Activated T-helper 1 cell treated with anti-CD3 and anti-CD28 coated beads, Interleukin-12 subunit alpha, Interleukin-12 subunit beta, Interleukin-2, Interleukin-4 antibody, amounts not matched to agents 30 ng/mL and 10 ng/mL and 1 ng/mL, durations not matched to agents 14 hours and 24 hours and 36 hours (primary cell): ENCODE measurements around the gene VWA7. TPM values are rescaled to one million over a fixed set of nuclear protein-coding genes. Genes with fewer than 3 reads are reported as not detected.
A peak's percentile ranks its signal among the peaks of the same experiment; 100 is the strongest.

Source experiments
- DNase-seq: peaks from one replicate; pipeline ENCODE4 v3.0.0; 2021; ENCODE audit warnings: low spot score
- H3K27ac Mint-ChIP-seq: one replicate; pipeline ENCODE4 v1.8.0; 2021; ENCODE audit warnings: mild to moderate bottlenecking, mixed read lengths
- H3K27me3 Mint-ChIP-seq: one replicate; pipeline ENCODE4 v1.8.0; 2022; ENCODE audit warnings: mild to moderate bottlenecking, moderate library complexity, mixed read lengths; ENCODE audit not compliant: insufficient read depth
- H3K36me3 Mint-ChIP-seq: one replicate; pipeline ENCODE4 v1.8.0; 2021; ENCODE audit warnings: low read depth, mixed read lengths
- H3K4me1 Mint-ChIP-seq: one replicate; pipeline ENCODE4 v1.8.0; 2021; ENCODE audit warnings: low read depth, mixed read lengths
- H3K4me3 Mint-ChIP-seq: one replicate; pipeline ENCODE4 v1.8.0; 2021; ENCODE audit warnings: mild to moderate bottlenecking, moderate library complexity, mixed read lengths
- H3K9me3 Mint-ChIP-seq: one replicate; pipeline ENCODE4 v1.8.0; 2021; ENCODE audit warnings: mixed read lengths
- intact Hi-C: fragments of 100-400 bp; cut with micrococcal nuclease; formaldehyde crosslinking; loops from one replicate; pipeline ENCODE4 v1.15.1; 2024
- total RNA-seq: library from RNA; stranded (reverse); gene quantifications from 2 replicates; pipeline ENCODE4 v1.2.3, GENCODE V29; 2022

Gene VWA7
- total RNA-seq, 1 donor from 2014 or later, result 2.9 TPM

DNA sequence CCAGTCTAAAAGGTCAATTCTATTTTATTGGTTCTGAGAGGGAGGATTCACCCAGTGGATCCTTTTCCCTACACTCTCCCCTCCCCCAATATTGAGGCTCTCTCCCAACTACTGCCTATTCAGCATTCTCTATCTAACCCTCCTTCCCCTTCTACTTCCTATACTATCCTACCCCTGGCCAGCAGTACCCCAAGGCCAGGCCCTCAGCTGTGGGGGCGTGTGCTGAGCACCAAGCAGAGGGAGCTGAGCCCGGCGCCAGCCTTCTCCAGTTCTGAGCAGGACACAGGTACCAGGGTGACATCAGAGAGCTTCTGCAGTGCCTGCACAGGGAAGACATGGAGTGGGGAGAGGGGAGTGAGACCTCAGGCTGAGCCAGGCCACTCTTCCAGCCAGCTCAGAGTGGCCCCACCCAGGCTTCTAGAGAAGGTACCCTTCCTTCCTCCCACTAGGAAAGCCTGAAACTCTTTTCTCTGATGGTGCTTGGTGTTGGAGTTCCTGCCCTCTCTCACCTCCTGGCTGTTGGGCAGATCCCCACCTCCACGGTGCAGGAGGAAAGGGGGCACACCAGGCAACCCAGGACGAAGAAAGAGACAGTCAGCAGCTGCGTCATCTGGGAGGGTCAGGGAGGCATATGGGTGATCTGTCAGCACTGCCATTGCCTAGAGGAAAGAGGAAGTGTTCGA is 50.0 kb downstream of the VWA7 start:
- Mint-ChIP-seq H3K4me1 (peaks cover 40% of the 10 kb centered on the region), H3K27ac (peak overlapping the region; percentile 73), H3K4me3 (peak overlapping the region; percentile 64), H3K27me3 (no peaks in the 10 kb centered on the region), H3K9me3 (no peaks in the 10 kb centered on the region), H3K36me3 (peaks cover 14% of the 10 kb centered on the region)
- intact Hi-C loops, result no loop called here
- DNase-seq, result no peak

DNA sequence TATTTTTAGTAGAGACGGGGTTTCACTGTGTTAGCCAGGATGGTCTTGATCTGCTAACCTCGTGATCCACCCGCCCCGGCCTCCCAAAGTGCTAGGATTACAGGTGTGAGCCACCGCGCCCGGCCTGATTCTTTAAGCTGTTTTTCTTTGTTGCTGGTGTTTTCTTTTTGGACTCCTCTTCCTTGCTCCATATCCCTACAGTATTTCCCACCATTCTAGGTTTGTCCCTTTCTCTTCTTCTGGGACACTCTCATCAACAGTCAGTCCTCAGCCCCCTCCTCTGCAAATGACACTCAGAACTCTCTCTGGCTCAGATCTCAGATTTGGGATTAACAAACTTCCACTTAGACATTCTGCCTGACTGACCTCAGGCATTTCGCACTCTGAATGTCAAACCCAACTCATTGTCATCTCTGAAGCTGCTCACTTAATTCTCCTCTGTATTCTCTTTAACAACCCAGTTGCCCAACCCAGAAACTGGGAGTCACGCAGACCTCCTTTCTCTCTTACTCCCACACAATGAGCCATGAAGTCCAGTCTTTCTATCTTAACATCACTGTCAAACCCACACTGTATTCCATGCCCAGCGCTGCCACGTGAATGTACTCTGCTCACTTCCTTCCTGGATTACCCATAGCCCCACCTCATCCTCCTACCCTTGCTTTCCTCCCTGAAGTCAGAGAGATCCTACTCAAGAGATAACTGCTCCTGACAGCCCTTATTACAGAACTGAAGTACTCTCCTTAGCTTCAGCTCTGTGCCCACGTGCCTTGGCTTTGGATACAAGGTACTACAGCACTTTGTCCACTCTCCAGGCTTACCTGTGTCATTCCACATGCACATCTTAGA is 51.4 kb downstream of the VWA7 start:
- Mint-ChIP-seq H3K36me3 (peaks cover 6% of the 10 kb centered on the region), H3K27ac (peak overlapping the region; percentile 2), H3K9me3 (no peaks in the 10 kb centered on the region), H3K4me3 (no peak overlapping the region), H3K4me1 (peaks cover 40% of the 10 kb centered on the region), H3K27me3 (no peaks in the 10 kb centered on the region)
- intact Hi-C loops, result no loop called here
- no peak for DNase-seq

DNA sequence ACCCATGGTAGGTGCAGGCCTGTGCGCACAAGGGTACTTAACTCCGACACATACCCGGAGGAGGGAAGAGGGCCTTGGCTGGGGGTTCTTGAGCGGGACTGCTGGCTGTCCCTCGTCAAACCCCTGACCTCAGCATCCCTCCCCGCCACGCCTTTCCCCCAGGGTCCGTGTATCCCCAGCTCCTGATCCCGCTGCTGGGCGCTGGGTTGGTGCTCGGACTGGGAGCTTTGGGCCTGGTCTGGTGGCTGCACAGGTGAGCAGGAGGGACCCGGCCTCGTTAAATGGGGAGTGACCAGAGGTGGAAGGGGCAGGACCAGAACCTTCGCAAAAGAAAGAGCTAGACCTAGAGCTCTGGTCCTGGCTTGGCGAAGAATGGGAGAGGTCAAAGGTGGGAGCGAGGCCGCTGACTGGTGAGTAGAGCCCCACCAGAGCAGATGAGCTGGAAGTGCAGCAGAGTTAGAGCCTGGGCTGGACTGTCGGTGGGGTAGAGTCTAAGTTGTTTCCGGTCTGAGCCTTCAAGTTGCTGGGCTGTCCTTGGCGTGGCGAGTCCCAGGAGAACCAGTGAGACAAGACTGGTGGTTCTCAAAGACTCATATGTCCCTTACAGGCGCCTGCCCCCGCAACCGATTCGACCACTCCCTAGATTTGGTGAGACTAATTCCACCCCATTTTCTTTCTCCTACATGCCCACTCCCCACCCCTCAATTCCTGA is 53.0 kb downstream of the VWA7 start:
- Mint-ChIP-seq H3K27me3 (no peaks in the 10 kb centered on the region), H3K36me3 (no peaks in the 10 kb centered on the region), H3K27ac (no peak overlapping the region), H3K9me3 (no peaks in the 10 kb centered on the region), H3K4me1 (peaks cover 27% of the 10 kb centered on the region), H3K4me3 (no peak overlapping the region)
- no peak for DNase-seq
- intact Hi-C loops, result no loop called here

DNA sequence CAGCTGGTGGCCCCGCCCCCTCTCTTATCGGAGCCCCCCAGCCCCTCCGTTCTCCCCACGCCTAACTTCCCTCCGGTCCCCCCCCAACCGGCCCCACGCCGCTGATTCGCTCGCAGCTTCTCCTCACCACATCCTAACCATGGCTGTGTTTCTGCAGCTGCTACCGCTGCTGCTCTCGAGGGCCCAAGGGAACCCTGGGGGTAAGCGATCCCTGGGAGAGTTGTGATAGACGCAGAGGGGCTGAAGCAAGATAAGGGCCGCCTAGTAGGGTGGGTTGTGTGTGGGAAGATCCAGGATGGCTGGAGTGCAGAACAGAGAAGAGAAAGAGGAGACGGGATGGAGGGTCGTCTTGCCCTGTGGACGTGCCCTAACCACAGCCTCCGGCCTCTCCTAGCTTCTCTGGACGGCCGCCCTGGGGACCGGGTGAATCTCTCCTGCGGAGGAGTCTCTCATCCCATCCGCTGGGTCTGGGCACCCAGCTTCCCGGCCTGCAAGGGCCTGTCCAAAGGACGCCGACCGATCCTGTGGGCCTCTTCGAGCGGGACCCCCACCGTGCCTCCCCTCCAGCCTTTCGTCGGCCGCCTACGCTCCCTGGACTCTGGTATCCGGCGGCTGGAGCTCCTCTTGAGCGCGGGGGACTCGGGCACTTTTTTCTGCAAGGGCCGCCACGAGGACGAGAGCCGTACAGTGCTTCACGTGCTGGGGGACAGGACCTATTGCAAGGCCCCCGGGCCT is 53.7 kb downstream of the VWA7 start, which contains the start of gene MPIG6B:
TSS of gene MPIG6B (plus strand) at position 129 of the 735 bp plus-strand sequence. CDS start at position 140, 11 bp downstream.
- Mint-ChIP-seq H3K4me3 (no peak within 1 kb of the TSS), H3K36me3 (no peaks in the 10 kb centered on the region), H3K4me1 (peaks cover 25% of the 10 kb centered on the region), H3K27ac (no peak within 1 kb of the TSS), H3K9me3 (no peaks in the 10 kb centered on the region), H3K27me3 (no peaks in the 10 kb centered on the region)
- DNase-seq, result no peak
- intact Hi-C loops, result no loop called here

DNA sequence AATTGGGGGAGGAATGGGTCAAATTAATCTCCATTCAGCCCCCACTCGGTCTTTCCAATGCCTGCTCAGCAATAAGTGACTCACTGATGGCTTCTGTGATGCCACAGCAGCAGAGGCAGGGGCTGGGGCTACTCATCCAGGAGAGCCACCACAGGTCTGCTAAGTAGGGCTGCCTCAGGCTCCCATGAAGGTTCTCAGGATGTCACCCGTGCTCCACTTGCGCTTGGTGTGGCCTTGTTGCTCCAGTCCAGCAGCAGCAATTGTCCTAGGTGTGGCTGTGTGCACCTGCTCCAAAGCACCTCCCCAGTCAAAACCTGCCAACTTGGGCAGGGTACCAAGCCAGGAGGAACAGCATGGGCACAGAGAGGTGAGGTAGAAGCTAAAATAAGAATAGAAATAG is 55.0 kb downstream of the VWA7 start:
- Mint-ChIP-seq H3K4me1 (peaks cover 18% of the 10 kb centered on the region), H3K36me3 (no peaks in the 10 kb centered on the region), H3K4me3 (no peak overlapping the region), H3K27ac (no peak overlapping the region), H3K9me3 (no peaks in the 10 kb centered on the region), H3K27me3 (no peaks in the 10 kb centered on the region)
- no peak for DNase-seq
- intact Hi-C loops, result no loop called here

DNA sequence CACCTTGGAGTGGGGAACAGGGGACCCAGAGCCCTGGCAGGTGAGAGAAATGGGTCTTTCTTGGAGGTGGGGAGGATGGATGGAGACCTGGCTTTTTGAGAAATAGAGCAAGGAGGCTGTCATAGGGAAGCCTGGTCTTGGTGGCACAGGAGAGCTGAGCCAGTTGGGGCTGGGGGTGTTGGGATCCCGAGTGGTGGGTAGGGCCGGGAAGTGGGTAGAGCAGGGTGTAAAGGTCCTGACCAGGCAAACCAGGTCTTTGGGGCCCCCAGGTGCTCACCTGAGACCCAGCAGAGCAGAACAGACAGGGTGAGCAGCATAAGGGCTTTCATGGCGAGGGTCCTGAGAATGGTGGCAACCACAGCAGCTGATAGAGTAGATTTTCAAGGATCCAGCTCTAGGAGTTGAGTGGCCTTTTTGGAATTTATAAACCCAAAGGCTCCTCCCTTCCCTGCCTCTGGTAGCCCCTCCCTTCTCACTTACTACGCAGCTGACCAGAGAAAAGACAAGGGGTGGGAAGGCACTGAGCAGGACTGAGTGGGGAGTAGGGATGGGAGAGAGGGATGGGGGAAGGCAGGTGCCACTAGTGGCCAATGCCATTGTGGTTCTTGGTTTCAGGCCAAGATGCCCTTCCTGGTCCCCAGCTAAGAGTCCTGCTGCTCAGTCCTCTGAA is 55.6 kb downstream of the VWA7 start, which contains the start of gene LY6G6C:
TSS of gene LY6G6C (minus strand) at position 396 of the 670 bp plus-strand sequence. CDS start at position 329, 67 bp downstream.
- no peaks in the 10 kb centered on the region for H3K9me3 Mint-ChIP-seq

DNA sequence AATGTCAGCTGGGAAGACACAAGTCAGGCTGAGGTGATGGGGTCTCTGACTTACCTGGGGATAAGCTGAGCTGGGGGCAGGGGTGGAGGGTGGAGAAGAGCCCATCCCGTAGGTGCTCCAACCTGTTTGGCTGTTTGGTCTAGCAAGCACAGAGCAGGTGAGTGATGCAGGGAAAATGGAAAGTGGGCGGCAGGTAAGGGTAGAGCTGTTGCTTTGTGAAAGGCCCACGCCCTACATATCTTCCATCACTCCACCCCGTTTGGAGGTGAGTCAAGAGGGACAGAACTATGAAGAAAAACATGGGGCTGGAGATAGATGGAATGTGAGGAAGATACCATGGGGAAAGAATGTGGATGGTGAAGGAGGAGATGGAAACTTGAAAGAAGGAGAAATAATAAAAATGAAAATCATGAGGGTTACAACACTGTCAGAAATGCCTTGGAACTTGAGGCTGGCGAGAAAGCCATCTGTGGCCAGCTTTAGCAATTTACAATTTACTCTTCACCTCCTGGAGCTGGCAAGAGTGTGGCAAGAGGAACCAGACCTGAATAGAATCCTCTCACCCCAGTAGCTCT is 56.8 kb downstream of the VWA7 start:
- no peak for DNase-seq
- Mint-ChIP-seq H3K9me3 (no peaks in the 10 kb centered on the region), H3K27ac (no peak overlapping the region), H3K27me3 (no peaks in the 10 kb centered on the region), H3K4me1 (no peaks in the 10 kb centered on the region), H3K4me3 (no peak overlapping the region), H3K36me3 (no peaks in the 10 kb centered on the region)
- intact Hi-C loops, result no loop called here

More for the DNA sequence above, 55.6 kb downstream of the VWA7 start, which contains the start of gene LY6G6C:
- Mint-ChIP-seq H3K27me3 (no peaks in the 10 kb centered on the region), H3K4me3 (no peak within 1 kb of the TSS), H3K36me3 (no peaks in the 10 kb centered on the region), H3K4me1 (peaks cover 11% of the 10 kb centered on the region), H3K27ac (no peak within 1 kb of the TSS)
- intact Hi-C loops, result no loop called here
- DNase-seq, result no peak

DNA sequence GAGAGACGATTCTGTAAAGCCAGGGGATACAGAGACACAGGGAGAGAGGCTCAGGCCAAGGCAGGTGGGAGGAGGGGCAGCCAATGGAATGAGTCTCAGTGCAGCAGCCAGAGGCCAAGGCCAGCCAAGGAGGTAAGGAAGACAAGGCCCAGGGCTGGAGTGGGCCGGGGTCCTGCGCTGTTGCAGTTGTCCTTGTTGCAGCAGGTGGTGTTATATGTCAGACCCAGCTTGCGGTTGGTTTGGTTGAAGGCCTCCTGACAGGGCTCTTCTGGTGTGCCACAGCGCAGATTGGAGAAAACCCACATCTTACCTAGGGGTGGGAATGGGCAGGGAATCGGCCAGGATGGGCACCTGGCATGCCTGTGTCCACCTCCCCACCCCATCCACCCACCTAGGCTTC is 58.1 kb downstream of the VWA7 start:
- DNase-seq, result no peak
- no peaks in the 10 kb centered on the region for H3K9me3 Mint-ChIP-seq
- intact Hi-C loops, result no loop called here
- no peaks in the 10 kb centered on the region for H3K36me3 Mint-ChIP-seq
- peaks cover 5% of the 10 kb centered on the region for H3K27me3 Mint-ChIP-seq
- H3K4me3 Mint-ChIP-seq, result no peak overlapping the region
- H3K27ac Mint-ChIP-seq, result no peak overlapping the region
- H3K4me1 Mint-ChIP-seq, result peaks cover 3% of the 10 kb centered on the region

DNA sequence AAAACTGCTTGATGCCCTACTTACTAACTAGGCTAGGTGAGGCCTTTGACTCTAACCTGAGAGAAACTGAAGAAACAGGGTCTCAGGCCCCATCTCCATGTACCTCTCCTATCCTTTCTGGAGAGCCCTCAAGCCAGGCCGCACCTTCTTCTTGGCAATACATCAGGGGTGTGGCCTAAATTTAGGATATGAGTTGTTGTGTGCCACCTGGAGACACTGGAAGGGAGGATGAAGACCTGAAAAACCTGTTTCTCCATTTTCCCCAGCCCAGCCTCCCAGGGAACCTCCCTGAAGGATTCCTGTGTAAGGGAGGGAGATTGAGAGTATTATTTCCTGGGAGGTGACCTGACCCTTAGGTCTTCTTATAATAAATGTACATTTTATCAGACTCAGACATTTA is 58.9 kb downstream of the VWA7 start:
- no peaks in the 10 kb centered on the region for H3K36me3 Mint-ChIP-seq
- intact Hi-C loops, result no loop called here
- H3K9me3 Mint-ChIP-seq, result no peaks in the 10 kb centered on the region
- H3K4me1 Mint-ChIP-seq, result peaks cover 5% of the 10 kb centered on the region
- DNase-seq, result no peak
- H3K4me3 Mint-ChIP-seq, result no peak overlapping the region
- peaks cover 6% of the 10 kb centered on the region for H3K27me3 Mint-ChIP-seq
- no peak overlapping the region for H3K27ac Mint-ChIP-seq

DNA sequence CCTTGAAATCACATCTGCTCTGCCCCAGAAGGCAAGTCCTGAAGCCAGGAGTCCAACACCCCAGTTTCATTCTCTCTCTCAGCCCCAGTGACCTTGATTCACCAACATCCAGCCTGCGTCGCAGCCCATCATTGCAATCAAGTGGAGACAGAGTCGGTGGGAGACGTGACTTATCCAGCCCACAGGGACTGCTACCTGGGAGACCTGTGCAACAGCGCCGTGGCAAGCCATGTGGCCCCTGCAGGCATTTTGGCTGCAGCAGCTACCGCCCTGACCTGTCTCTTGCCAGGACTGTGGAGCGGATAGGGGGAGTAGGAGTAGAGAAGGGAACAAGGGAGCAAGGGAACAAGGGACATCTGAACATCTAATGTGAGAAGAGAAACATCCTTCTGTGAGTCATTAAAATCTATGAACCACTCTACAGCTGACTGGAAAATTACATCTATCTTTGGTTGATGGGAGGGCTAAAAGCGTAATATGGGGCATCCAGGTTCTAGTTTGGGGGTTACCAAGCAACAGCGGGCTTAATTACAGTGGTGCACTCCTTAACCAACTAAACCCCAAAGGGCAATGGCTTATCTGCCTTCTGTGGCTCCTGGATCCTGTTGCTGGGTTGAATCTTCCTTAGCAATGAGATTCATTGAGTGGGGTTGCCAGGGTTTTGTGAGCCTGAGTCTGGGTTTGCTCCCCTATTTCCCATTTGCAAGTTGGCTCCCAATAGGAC is 59.5 kb downstream of the VWA7 start:
- no peaks in the 10 kb centered on the region for H3K9me3 Mint-ChIP-seq
- peaks cover 6% of the 10 kb centered on the region for H3K27me3 Mint-ChIP-seq
- intact Hi-C loops, result no loop called here
- no peaks in the 10 kb centered on the region for H3K36me3 Mint-ChIP-seq
- no peak overlapping the region for H3K4me3 Mint-ChIP-seq
- no peak for DNase-seq
- no peak overlapping the region for H3K27ac Mint-ChIP-seq
- peaks cover 5% of the 10 kb centered on the region for H3K4me1 Mint-ChIP-seq
